CD8-positive, alpha-beta memory T cell (primary cell): ENCODE measurements around the gene PABPC3. TPM values are rescaled to one million over a fixed set of nuclear protein-coding genes. Genes with fewer than 3 reads are reported as not detected.

Experiments
- CTCF ChIA-PET: fragments of 350-600 bp; sonication (Branson Sonifier 250); formaldehyde crosslinking; loops from one replicate; lab custom pipeline; 2021; ENCODE audit warnings: antibody characterized with exemption; lab: Charles Lee
- POLR2A ChIA-PET: fragments of 350-600 bp; sonication (Branson Sonifier 250); formaldehyde crosslinking; loops from one replicate; lab custom pipeline; 2021; ENCODE audit warnings: antibody characterized with exemption; lab: Charles Lee
- DNase-seq, 5 donors: peaks; one replicate each; pipeline versions ENCODE4 v3.0.0 to v3.0.0-alpha.2; 2020 to 2022; ENCODE audit warnings: mixed read lengths in 1 of 5
- H3K27ac ChIP-seq: one replicate; pipeline ENCODE4 v1.7.0; 2013; ENCODE audit warnings: low read depth, mild to moderate bottlenecking, low read length, moderate library complexity
- H3K27me3 ChIP-seq: 2 replicates; pipeline ENCODE4 v1.7.0; 2013; ENCODE audit warnings: low read length, mild to moderate bottlenecking; ENCODE audit not compliant: insufficient read depth, poor library complexity, severe bottlenecking
- H3K36me3 ChIP-seq: 2 replicates; pipeline ENCODE4 v1.7.0; 2013; ENCODE audit warnings: mild to moderate bottlenecking, low read length, moderate library complexity; ENCODE audit not compliant: insufficient read depth
- H3K4me1 ChIP-seq: 2 replicates; pipeline ENCODE4 v1.7.0; 2013; ENCODE audit warnings: mild to moderate bottlenecking, low read length, moderate library complexity; ENCODE audit not compliant: insufficient read depth
- H3K4me3 ChIP-seq: 2 replicates; pipeline ENCODE4 v1.7.0; 2013; ENCODE audit warnings: mild to moderate bottlenecking, low read length
- H3K9me3 ChIP-seq: 2 replicates; pipeline ENCODE4 v1.7.0; 2013; ENCODE audit warnings: mild to moderate bottlenecking, low read length
- H3K27ac Mint-ChIP-seq, 8 donors: one replicate each; pipeline ENCODE4 v1.8.0; 2020 to 2021; ENCODE audit warnings: mixed read lengths in 8 of 8, mild to moderate bottlenecking in 6 of 8, inconsistent platforms in 3 of 8, moderate library complexity in 3 of 8
- H3K27me3 Mint-ChIP-seq, 2 donors: one replicate each; pipeline ENCODE4 v1.8.0; 2020 to 2021; ENCODE audit warnings: mixed read lengths in 2 of 2, mild to moderate bottlenecking in 1 of 2, moderate library complexity in 1 of 2
- H3K36me3 Mint-ChIP-seq, 3 donors: one replicate each; pipeline ENCODE4 v1.8.0; 2020 to 2021; ENCODE audit warnings: mixed read lengths in 3 of 3, inconsistent platforms in 1 of 3, mild to moderate bottlenecking in 1 of 3
- H3K4me1 Mint-ChIP-seq, 3 donors: one replicate each; pipeline ENCODE4 v1.8.0; 2020 to 2021; ENCODE audit warnings: mixed read lengths in 3 of 3, inconsistent platforms in 1 of 3, mild to moderate bottlenecking in 1 of 3
- H3K4me3 Mint-ChIP-seq, 7 donors: one replicate each; pipeline ENCODE4 v1.8.0; 2020 to 2021; ENCODE audit warnings: mixed read lengths in 7 of 7, mild to moderate bottlenecking in 6 of 7, moderate library complexity in 4 of 7, inconsistent platforms in 2 of 7
- H3K9me3 Mint-ChIP-seq, 5 donors: one replicate each; pipeline ENCODE4 v1.8.0; 2020 to 2022; ENCODE audit warnings: mixed read lengths in 5 of 5, mild to moderate bottlenecking in 3 of 5, moderate library complexity in 2 of 5, inconsistent platforms in 1 of 5
- polyA plus RNA-seq: library from polyadenylated mRNA; unstranded; fragments of 300-500 nt; fragmentation: Illumina TruSeq; gene quantifications from one replicate; pipeline ENCODE4 v1.2.3, GENCODE V29; 2021
- total RNA-seq, 2 experiments: library from RNA; stranded (reverse); gene quantifications; one replicate each; pipeline ENCODE4 v1.2.3, GENCODE V29; 2021

The PABPC3 gene
- total and polyA plus RNA-seq, 3 experiments from 2014 or later, result 0.09 to 0.97 (median 0.72) TPM

- no peaks in the 10 kb centered on the region for H3K36me3 ChIP-seq
- no peaks in the 10 kb centered on the region for H3K9me3 ChIP-seq
- ChIA-PET POLR2A (no interaction called here), CTCF (no interaction called here)
- H3K27me3 Mint-ChIP-seq, result peaks cover 11 to 51% of the 10 kb centered on the region in 2 donors
- no peaks in the 10 kb centered on the region for H3K4me1 Mint-ChIP-seq
- no peaks in the 10 kb centered on the region for H3K4me1 ChIP-seq
- H3K27ac Mint-ChIP-seq, result no peak overlapping the region
- H3K4me3 ChIP-seq, result no peak overlapping the region
- H3K4me3 Mint-ChIP-seq, result no peak overlapping the region
- no peak for DNase-seq
- H3K9me3 Mint-ChIP-seq, result no peaks in the 10 kb centered on the region
- H3K36me3 Mint-ChIP-seq, result no peaks in the 10 kb centered on the region
- no peaks in the 10 kb centered on the region for H3K27me3 ChIP-seq
- no peak overlapping the region for H3K27ac ChIP-seq
These were observed 29.8 kb upstream of the PABPC3 start for GRCh38 chr13:25065974-25066770.

- Mint-ChIP-seq H3K4me1 (no peaks in the 10 kb centered on the region), H3K27ac (no peak overlapping the region), H3K27me3 (peaks cover 11 to 46% of the 10 kb centered on the region in 2 donors), H3K36me3 (no peaks in the 10 kb centered on the region), H3K9me3 (no peaks in the 10 kb centered on the region), H3K4me3 (no peak overlapping the region)
- ChIA-PET CTCF (no interaction called here), POLR2A (no interaction called here)
- Histone ChIP-seq H3K9me3 (no peaks in the 10 kb centered on the region), H3K4me3 (no peak overlapping the region), H3K4me1 (no peaks in the 10 kb centered on the region), H3K36me3 (no peaks in the 10 kb centered on the region), H3K27me3 (no peaks in the 10 kb centered on the region), H3K27ac (no peak overlapping the region)
- no peak for DNase-seq
These were observed 28.9 kb upstream of the PABPC3 start for GRCh38 chr13:25067064-25067463.

GRCh38 chr13:25068810-25069209, 27.1 kb upstream of the PABPC3 start:
- H3K27me3 ChIP-seq, result no peaks in the 10 kb centered on the region

GRCh38 chr13:25069236-25069635, 26.7 kb upstream of the PABPC3 start:
- Histone ChIP-seq H3K27ac (no peak overlapping the region), H3K36me3 (no peaks in the 10 kb centered on the region), H3K4me3 (no peak overlapping the region), H3K27me3 (no peaks in the 10 kb centered on the region), H3K9me3 (no peaks in the 10 kb centered on the region), H3K4me1 (no peaks in the 10 kb centered on the region)
- H3K27ac Mint-ChIP-seq, result no peak overlapping the region
- H3K36me3 Mint-ChIP-seq, result no peaks in the 10 kb centered on the region
- no peak overlapping the region for H3K4me3 Mint-ChIP-seq
- H3K9me3 Mint-ChIP-seq, result no peaks in the 10 kb centered on the region
- no peaks in the 10 kb centered on the region for H3K4me1 Mint-ChIP-seq
- ChIA-PET CTCF (no interaction called here), POLR2A (no interaction called here)
- peaks cover 11 to 44% of the 10 kb centered on the region in 2 donors for H3K27me3 Mint-ChIP-seq
- DNase-seq, result no peak

More at GRCh38 chr13:25068810-25069209, 27.1 kb upstream of the PABPC3 start:
- ChIA-PET POLR2A (no interaction called here), CTCF (no interaction called here)
- Histone ChIP-seq H3K36me3 (no peaks in the 10 kb centered on the region), H3K9me3 (no peaks in the 10 kb centered on the region), H3K4me3 (no peak overlapping the region), H3K4me1 (no peaks in the 10 kb centered on the region), H3K27ac (no peak overlapping the region)
- Mint-ChIP-seq H3K4me1 (no peaks in the 10 kb centered on the region), H3K9me3 (no peaks in the 10 kb centered on the region), H3K27ac (no peak overlapping the region), H3K27me3 (peaks cover 11 to 44% of the 10 kb centered on the region in 2 donors), H3K36me3 (no peaks in the 10 kb centered on the region), H3K4me3 (no peak overlapping the region)
- no peak for DNase-seq

GRCh38 chr13:25069911-25070310, 26.0 kb upstream of the PABPC3 start:
- no peaks in the 10 kb centered on the region for H3K4me1 Mint-ChIP-seq
- Histone ChIP-seq H3K36me3 (no peaks in the 10 kb centered on the region), H3K4me3 (no peak overlapping the region), H3K4me1 (no peaks in the 10 kb centered on the region), H3K9me3 (no peaks in the 10 kb centered on the region), H3K27me3 (no peaks in the 10 kb centered on the region), H3K27ac (no peak overlapping the region)
- H3K27me3 Mint-ChIP-seq, result peaks cover 11 to 44% of the 10 kb centered on the region in 2 donors
- no peak overlapping the region for H3K27ac Mint-ChIP-seq
- no peaks in the 10 kb centered on the region for H3K36me3 Mint-ChIP-seq
- ChIA-PET POLR2A (no interaction called here), CTCF (no interaction called here)
- no peak overlapping the region for H3K4me3 Mint-ChIP-seq
- no peak for DNase-seq
- H3K9me3 Mint-ChIP-seq, result no peaks in the 10 kb centered on the region

- Histone ChIP-seq H3K36me3 (no peaks in the 10 kb centered on the region), H3K9me3 (no peaks in the 10 kb centered on the region), H3K4me3 (no peak overlapping the region), H3K27ac (no peak overlapping the region), H3K27me3 (no peaks in the 10 kb centered on the region), H3K4me1 (no peaks in the 10 kb centered on the region)
- Mint-ChIP-seq H3K4me3 (no peak overlapping the region), H3K27ac (no peak overlapping the region), H3K27me3 (peaks cover 2 to 11% of the 10 kb centered on the region in 2 donors), H3K4me1 (no peaks in the 10 kb centered on the region), H3K9me3 (no peaks in the 10 kb centered on the region), H3K36me3 (no peaks in the 10 kb centered on the region)
- POLR2A ChIA-PET, result no interaction called here
- DNase-seq, result no peak
- CTCF ChIA-PET, result no interaction called here
These were observed 15.2 kb upstream of the PABPC3 start for GRCh38 chr13:25080773-25081172.

- ChIA-PET CTCF (interaction anchor here (1.1 kb wide), 1 partner anchor 9 kb away, joined by 5 read pairs; no protein-coding TSS in a partner anchor), POLR2A (no interaction called here)
- Mint-ChIP-seq H3K27ac (no peak overlapping the region), H3K27me3 (peaks cover 6 to 8% of the 10 kb centered on the region in 2 donors), H3K9me3 (no peaks in the 10 kb centered on the region), H3K36me3 (no peaks in the 10 kb centered on the region), H3K4me3 (no peak overlapping the region), H3K4me1 (no peaks in the 10 kb centered on the region)
- Histone ChIP-seq H3K27ac (no peak overlapping the region), H3K36me3 (no peaks in the 10 kb centered on the region), H3K9me3 (no peaks in the 10 kb centered on the region), H3K4me3 (no peak overlapping the region), H3K27me3 (no peaks in the 10 kb centered on the region), H3K4me1 (no peaks in the 10 kb centered on the region)
- DNase-seq, result no peak
These were observed 11.8 kb upstream of the PABPC3 start for GRCh38 chr13:25084096-25084495.

- no peaks in the 10 kb centered on the region for H3K9me3 ChIP-seq
- H3K27ac ChIP-seq, result no peak overlapping the region
- peaks cover 9 to 13% of the 10 kb centered on the region in 2 donors for H3K27me3 Mint-ChIP-seq
- H3K27ac Mint-ChIP-seq, result no peak overlapping the region
- H3K4me3 Mint-ChIP-seq, result no peak overlapping the region
- no peaks in the 10 kb centered on the region for H3K36me3 Mint-ChIP-seq
- ChIA-PET CTCF (no interaction called here), POLR2A (no interaction called here)
- DNase-seq, result no peak
- no peaks in the 10 kb centered on the region for H3K27me3 ChIP-seq
- H3K9me3 Mint-ChIP-seq, result no peaks in the 10 kb centered on the region
- no peaks in the 10 kb centered on the region for H3K4me1 ChIP-seq
- H3K4me3 ChIP-seq, result no peak overlapping the region
- no peaks in the 10 kb centered on the region for H3K4me1 Mint-ChIP-seq
- H3K36me3 ChIP-seq, result no peaks in the 10 kb centered on the region
These were observed 10.7 kb upstream of the PABPC3 start for GRCh38 chr13:25085125-25085742.
